SU-DHL-6 (cell line): ENCODE measurements around the gene NEIL3.

ENCODE experiments used
- H2AFZ ChIP-seq: fragments of 200-600 bp; sonication (generic); 2 replicates; pipeline ENCODE4 v1.6.1; 2014; ENCODE audit warnings: low read depth, mild to moderate bottlenecking, moderate library complexity, mixed read lengths, antibody characterized with exemption, low read length; ENCODE audit not compliant: severe bottlenecking
- H3F3A ChIP-seq: fragments of 200-600 bp; shearing (Covaris generic); 2 replicates; pipeline ENCODE4 v1.6.0; 2016; ENCODE audit warnings: antibody characterized with exemption, mild to moderate bottlenecking; ENCODE audit not compliant: insufficient read depth
- H3K27ac ChIP-seq: fragments of 200-600 bp; sonication (generic); 2 replicates; pipeline ENCODE4 v1.5.1; 2016; ENCODE audit warnings: low read depth, mild to moderate bottlenecking, low read length, moderate library complexity, mixed read lengths
- H3K27me3 ChIP-seq: fragments of 200-600 bp; sonication (generic), shearing (Covaris generic); 2 replicates; pipeline ENCODE4 v1.6.0; 2014; ENCODE audit warnings: mild to moderate bottlenecking, low read length
- H3K36me3 ChIP-seq: fragments of 200-600 bp; sonication (generic); 2 replicates; pipeline ENCODE4 v1.6.1; 2014; ENCODE audit warnings: mild to moderate bottlenecking, low read length, mixed read lengths
- H3K4me2 ChIP-seq: fragments of 300-600, 200-600 bp; shearing (Covaris generic), sonication (generic); 2 replicates; pipeline ENCODE4 v1.6.0; 2014; ENCODE audit warnings: low read length, low read depth, mild to moderate bottlenecking; ENCODE audit not compliant: poor library complexity, severe bottlenecking
- H3K4me3 ChIP-seq: fragments of 200-600 bp; sonication (generic); 2 replicates; pipeline ENCODE4 v1.5.1; 2014; ENCODE audit warnings: antibody characterized with exemption, low read length, mild to moderate bottlenecking, mixed read lengths; ENCODE audit not compliant: insufficient read depth, poor library complexity, severe bottlenecking
- H3K79me2 ChIP-seq: fragments of 200-600 bp; sonication (generic); 2 replicates; pipeline ENCODE4 v1.6.1; 2014; ENCODE audit warnings: mild to moderate bottlenecking, low read length, moderate library complexity; ENCODE audit not compliant: insufficient read depth
- H3K9ac ChIP-seq: fragments of 200-600 bp; sonication (generic); 2 replicates; pipeline ENCODE4 v1.7.0; 2014; ENCODE audit warnings: mild to moderate bottlenecking, low read length
- H3K9me2 ChIP-seq: fragments of 200-600 bp; sonication (generic); replicated peaks from 2 replicates; pipeline ENCODE4 v1.6.1; 2014; ENCODE audit warnings: low read length; ENCODE audit not compliant: insufficient read depth
- H3K9me3 ChIP-seq: fragments of 200-600 bp; sonication (generic); 2 replicates; pipeline ENCODE4 v1.6.1; 2014; ENCODE audit warnings: low read length, mixed read lengths; ENCODE audit not compliant: insufficient read depth
- H4K20me1 ChIP-seq: fragments of 200-600 bp; sonication (generic); 2 replicates; pipeline ENCODE4 v1.6.1; 2014; ENCODE audit warnings: low read depth, mild to moderate bottlenecking, antibody characterized with exemption, low read length, moderate library complexity, mixed read lengths
- CTCF ChIP-seq: fragments of 200-600 bp; sonication (generic); IDR thresholded peaks from one replicate; pipeline ENCODE4 v1.5.1; 2017; ENCODE audit warnings: antibody characterized with exemption, mild to moderate bottlenecking, low read length, moderate library complexity; ENCODE audit not compliant: insufficient read depth, poor library complexity, severe bottlenecking
- EZH2phosphoT487 ChIP-seq: fragments of 200-600 bp; sonication (generic), shearing (Covaris generic); conservative IDR thresholded peaks from 2 replicates; pipeline ENCODE4 v1.6.1; 2018; ENCODE audit warnings: mild to moderate bottlenecking, antibody characterized with exemption, low read length, moderate library complexity, mixed read lengths

The NEIL3 gene

GRCh38 chr4:177356206-177356605 lies 46.5 kb downstream of the NEIL3 start:
- TF ChIP-seq CTCF (no peak), EZH2phosphoT487 (no peak)
- Histone ChIP-seq H3K79me2 (peaks cover 17% of the 10 kb centered on the region), H3K9ac (no peak overlapping the region), H4K20me1 (no peaks in the 10 kb centered on the region; the same call in none of the 2 replicates), H3K27ac (no peak overlapping the region), H2AFZ (no peak overlapping the region), H3K4me2 (no peak overlapping the region), H3K9me2 (no peaks in the 10 kb centered on the region), H3K9me3 (no peaks in the 10 kb centered on the region), H3K4me3 (no peak overlapping the region), H3F3A (0 out of 2 replicates have a peak, but pooled peaks cover 6% of the 10 kb centered on the region), H3K36me3 (peaks cover 73% of the 10 kb centered on the region; the same call in 1 of the 2 replicates), H3K27me3 (no peaks in the 10 kb centered on the region)

- no peak overlapping the region for H2AFZ ChIP-seq
- no peak for TF ChIP-seq EZH2phosphoT487
- no peak for TF ChIP-seq CTCF
- 0 out of 2 replicates have a peak, but pooled peaks cover 6% of the 10 kb centered on the region for H3F3A ChIP-seq
- H3K9me2 ChIP-seq, result no peaks in the 10 kb centered on the region
- H3K27me3 ChIP-seq, result no peaks in the 10 kb centered on the region
- peaks cover 76% of the 10 kb centered on the region for H3K36me3 ChIP-seq
- no peak overlapping the region for H3K27ac ChIP-seq
- no peaks in the 10 kb centered on the region for H3K9me3 ChIP-seq
- peaks cover 17% of the 10 kb centered on the region for H3K79me2 ChIP-seq
- H4K20me1 ChIP-seq, result no peaks in the 10 kb centered on the region; the same call in none of the 2 replicates
- H3K4me3 ChIP-seq, result no peak overlapping the region
- H3K4me2 ChIP-seq, result no peak overlapping the region
- no peak overlapping the region for H3K9ac ChIP-seq
Observed at GRCh38 chr4:177356921-177357320, 47.2 kb downstream of the NEIL3 start.

GRCh38 chr4:177367336-177367735 lies 57.7 kb downstream of the NEIL3 start:
- no peaks in the 10 kb centered on the region for H3K27me3 ChIP-seq
- H3K4me3 ChIP-seq, result no peak overlapping the region
- no peaks in the 10 kb centered on the region for H3K79me2 ChIP-seq
- H2AFZ ChIP-seq, result no peak overlapping the region
- no peak for TF ChIP-seq EZH2phosphoT487
- no peak for TF ChIP-seq CTCF
- H3K9ac ChIP-seq, result no peak overlapping the region
- no peaks in the 10 kb centered on the region for H3K9me3 ChIP-seq
- H3K9me2 ChIP-seq, result no peaks in the 10 kb centered on the region
- H3F3A ChIP-seq, result peaks cover 10% of the 10 kb centered on the region; the same call in 1 of the 2 replicates
- peaks cover 9% of the 10 kb centered on the region for H3K36me3 ChIP-seq
- H3K27ac ChIP-seq, result no peak overlapping the region
- no peak overlapping the region for H3K4me2 ChIP-seq
- H4K20me1 ChIP-seq, result 0 out of 2 replicates have a peak, but pooled peaks cover 4% of the 10 kb centered on the region
